Neuron (in vitro differentiated cells): Measurements from ENCODE around the gene MARK4.
"Not testable (repeated sequence)": the region's sequence is repeated elsewhere in the genome, so short reads cannot be mapped to it uniquely, and the experiment has no call there.

Experiments used
- H2AFZ ChIP-seq: one replicate; pipeline ENCODE4 v1.6.1; 2013; ENCODE audit warnings: low read depth, mild to moderate bottlenecking, inconsistent platforms, low read length, moderate library complexity
- H3K27me3 ChIP-seq: one replicate; pipeline ENCODE4 v1.6.1; 2013; ENCODE audit warnings: low read length; ENCODE audit not compliant: insufficient read depth
- H3K36me3 ChIP-seq: one replicate; pipeline ENCODE4 v1.6.1; 2013; ENCODE audit warnings: low read length; ENCODE audit not compliant: insufficient read depth
- H3K4me1 ChIP-seq: one replicate; pipeline ENCODE4 v1.6.1; 2013; ENCODE audit warnings: low read length; ENCODE audit not compliant: insufficient read depth
- H3K4me3 ChIP-seq: 2 replicates; pipeline ENCODE4 v1.5.1; 2013; ENCODE audit warnings: mild to moderate bottlenecking, low read length, moderate library complexity
- H3K9me3 ChIP-seq: one replicate; pipeline ENCODE4 v1.6.1; 2013; ENCODE audit warnings: low read length

MARK4 gene

DNA sequence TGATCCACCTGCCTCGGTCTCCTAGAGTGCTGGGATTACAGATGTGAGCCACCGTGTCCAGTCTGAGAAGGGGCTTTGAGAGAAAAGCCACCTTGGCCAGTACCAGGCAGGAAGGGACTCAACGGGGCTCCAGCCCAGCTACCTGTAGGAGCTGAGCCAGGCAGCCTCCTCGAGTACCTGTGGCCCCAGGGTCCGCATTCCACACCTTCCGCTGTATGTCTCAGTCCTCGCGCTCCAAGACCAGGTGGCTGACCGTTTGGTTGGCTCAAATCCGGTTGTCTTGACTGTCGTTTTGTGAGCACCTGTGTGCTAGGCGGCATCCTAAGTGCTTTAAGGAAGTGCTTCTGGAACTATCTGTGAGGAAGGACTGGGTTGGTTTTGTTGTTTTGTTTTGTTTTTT is 16.2 kb downstream of the MARK4 start:
- H3K9me3 ChIP-seq, result no peaks in the 10 kb centered on the region
- H3K36me3 ChIP-seq, result peaks cover 45% of the 10 kb centered on the region
- no peaks in the 10 kb centered on the region for H3K4me1 ChIP-seq
- no peak overlapping the region for H2AFZ ChIP-seq
- no peaks in the 10 kb centered on the region for H3K27me3 ChIP-seq
- no peak overlapping the region for H3K4me3 ChIP-seq

DNA sequence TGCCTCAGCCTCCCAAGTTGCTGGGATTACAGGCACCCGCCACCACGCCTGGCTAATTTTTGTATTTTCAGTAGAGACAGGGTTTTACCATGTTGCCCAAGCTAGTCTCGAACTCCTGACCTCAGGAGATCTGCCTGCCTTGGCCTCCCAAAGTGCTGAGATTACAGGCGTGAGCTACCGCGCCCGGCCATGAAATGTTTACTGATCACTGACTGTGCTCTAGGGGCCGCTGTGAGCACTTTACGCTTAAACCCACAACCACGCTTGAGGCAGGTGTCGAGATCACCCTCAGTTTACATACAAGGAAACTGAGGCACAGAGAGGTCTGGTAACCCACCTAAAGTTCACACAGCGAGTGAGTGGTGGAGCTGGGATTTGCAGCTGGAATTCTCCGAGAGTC is 18.9 kb downstream of the MARK4 start:
- H3K4me1 ChIP-seq, H3K4me3 ChIP-seq, H3K27me3 ChIP-seq, H3K9me3 ChIP-seq, H2AFZ ChIP-seq: not testable (repeated sequence)
- peaks cover 55% of the 10 kb centered on the region for H3K36me3 ChIP-seq

DNA sequence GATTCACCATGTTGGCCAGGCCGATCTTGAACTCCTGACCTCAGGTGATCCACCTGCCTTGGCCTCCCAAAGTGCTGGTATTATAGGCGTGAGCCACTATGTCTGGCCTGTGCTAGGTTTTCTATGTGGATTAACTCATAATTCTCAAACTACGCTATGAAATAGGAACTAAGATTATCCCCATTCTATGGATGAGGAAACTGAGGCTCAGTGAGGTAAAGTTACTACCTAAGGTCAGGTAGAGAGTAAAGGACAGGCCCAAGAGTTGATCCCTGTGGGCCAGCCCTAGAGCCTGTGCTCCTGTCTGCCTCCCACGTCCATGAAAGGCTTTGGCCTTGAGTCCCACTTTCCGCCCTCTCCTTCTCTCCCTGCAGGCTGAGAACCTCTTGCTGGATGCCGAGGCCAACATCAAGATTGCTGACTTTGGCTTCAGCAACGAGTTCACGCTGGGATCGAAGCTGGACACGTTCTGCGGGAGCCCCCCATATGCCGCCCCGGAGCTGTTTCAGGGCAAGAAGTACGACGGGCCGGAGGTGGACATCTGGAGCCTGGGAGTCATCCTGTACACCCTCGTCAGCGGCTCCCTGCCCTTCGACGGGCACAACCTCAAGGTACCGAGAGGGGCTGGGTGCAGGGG is 20.1 kb downstream of the MARK4 start:
- H3K36me3 ChIP-seq, result peaks cover 53% of the 10 kb centered on the region

DNA sequence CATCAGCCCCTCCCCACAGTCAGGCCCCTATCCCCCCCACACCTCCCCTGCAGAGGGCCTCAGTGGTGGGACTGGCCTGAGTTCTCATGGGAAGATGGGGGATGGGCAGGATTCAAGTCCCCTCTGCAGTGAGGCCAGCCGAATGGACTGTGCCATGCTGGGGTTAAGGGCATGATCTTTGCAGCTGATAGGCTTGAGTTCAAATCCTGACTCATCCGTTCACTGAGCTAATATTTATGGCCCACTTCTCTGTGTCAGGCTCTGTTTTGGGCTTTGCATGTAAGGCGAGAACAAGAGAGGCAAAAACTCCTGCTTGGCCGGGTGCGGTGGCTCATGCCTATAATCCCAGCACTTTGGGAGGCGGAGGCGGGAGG is 20.7 kb downstream of the MARK4 start:
- Histone ChIP-seq H3K4me1 (no peaks in the 10 kb centered on the region), H3K27me3 (no peaks in the 10 kb centered on the region), H3K4me3 (no peak overlapping the region), H2AFZ (no peak overlapping the region), H3K36me3 (peaks cover 53% of the 10 kb centered on the region), H3K9me3 (no peaks in the 10 kb centered on the region)

More for the DNA sequence above, 20.1 kb downstream of the MARK4 start:
- Histone ChIP-seq H3K4me3 (no peak overlapping the region), H3K9me3 (no peaks in the 10 kb centered on the region), H2AFZ (no peak overlapping the region), H3K27me3 (no peaks in the 10 kb centered on the region), H3K4me1 (no peaks in the 10 kb centered on the region)

DNA sequence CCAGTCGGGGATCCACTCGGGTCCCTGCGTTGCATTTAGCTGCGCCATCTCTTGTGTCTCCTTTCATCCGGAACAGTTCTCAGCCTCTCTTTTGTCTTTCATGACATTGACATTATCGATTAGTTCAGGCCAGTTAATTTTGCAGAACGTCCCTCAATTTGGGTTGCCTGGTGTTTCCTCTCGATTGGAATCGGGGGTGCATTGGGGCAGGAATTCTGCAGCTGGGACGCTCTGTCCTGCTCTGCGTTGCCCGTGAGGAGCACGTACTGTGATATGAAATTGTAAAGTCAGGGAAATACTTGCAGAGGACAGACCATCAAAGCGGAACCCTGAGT is 22.4 kb downstream of the MARK4 start:
- no peak overlapping the region for H2AFZ ChIP-seq
- peaks cover 56% of the 10 kb centered on the region for H3K36me3 ChIP-seq
- no peaks in the 10 kb centered on the region for H3K27me3 ChIP-seq
- no peak overlapping the region for H3K4me3 ChIP-seq
- H3K9me3 ChIP-seq, result no peaks in the 10 kb centered on the region
- no peaks in the 10 kb centered on the region for H3K4me1 ChIP-seq

DNA sequence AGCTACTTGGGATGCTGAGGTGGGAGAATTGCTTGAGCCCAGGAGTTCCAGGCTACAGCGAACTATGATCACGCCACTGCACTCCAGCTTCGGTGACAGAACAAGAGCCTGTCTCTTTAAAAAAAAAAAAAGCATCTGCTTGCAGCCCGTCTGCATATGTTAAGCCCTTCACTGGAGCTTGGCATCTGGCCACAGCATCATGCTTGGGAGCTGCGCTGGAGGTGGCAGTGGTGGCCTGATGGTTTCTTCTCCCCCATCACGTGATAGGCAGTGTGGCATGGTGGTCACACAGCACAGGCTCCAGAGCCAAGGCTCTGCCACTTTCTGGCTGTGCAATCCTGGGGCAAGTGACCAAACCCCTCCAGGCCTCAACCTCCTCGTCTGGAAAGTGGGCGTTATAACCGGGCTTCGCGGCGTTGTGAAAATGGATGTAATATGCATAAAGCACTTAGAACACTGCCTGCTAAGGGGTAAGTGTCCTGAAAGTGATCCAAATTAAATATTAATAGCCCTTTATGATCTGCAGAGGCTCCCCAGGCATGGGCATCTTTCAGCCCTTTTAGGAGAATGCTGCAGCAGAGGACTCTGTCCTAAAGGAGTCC is 24.4 kb downstream of the MARK4 start:
- no peaks in the 10 kb centered on the region for H3K27me3 ChIP-seq
- H3K4me3 ChIP-seq, result no peak overlapping the region
- H3K36me3 ChIP-seq, result peaks cover 60% of the 10 kb centered on the region
- no peaks in the 10 kb centered on the region for H3K4me1 ChIP-seq
- no peaks in the 10 kb centered on the region for H3K9me3 ChIP-seq
- no peak overlapping the region for H2AFZ ChIP-seq

DNA sequence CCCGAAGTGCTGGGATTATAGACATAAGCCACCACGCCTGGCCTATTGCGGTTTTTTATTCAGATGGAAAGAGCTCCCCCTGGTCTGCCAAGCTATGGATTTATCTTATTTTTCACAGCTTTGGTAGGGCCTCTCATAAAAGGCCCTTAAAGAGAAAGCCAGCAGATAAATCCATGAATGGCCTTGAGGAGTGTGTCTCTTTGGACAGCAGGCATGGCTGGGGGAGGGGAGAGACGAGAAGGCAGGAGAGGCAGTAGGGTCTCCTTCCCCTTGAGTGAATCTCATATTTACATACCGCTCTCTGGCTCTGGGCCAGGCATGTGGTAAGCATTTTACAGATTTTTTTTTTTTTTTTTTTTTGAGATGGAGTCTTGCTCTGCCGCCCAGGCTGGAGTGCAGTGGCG is 25.2 kb downstream of the MARK4 start:
- no peaks in the 10 kb centered on the region for H3K4me1 ChIP-seq
- H3K4me3 ChIP-seq, result no peak overlapping the region
- H3K9me3 ChIP-seq, result no peaks in the 10 kb centered on the region
- no peaks in the 10 kb centered on the region for H3K27me3 ChIP-seq
- H3K36me3 ChIP-seq, result peaks cover 59% of the 10 kb centered on the region
- no peak overlapping the region for H2AFZ ChIP-seq

DNA sequence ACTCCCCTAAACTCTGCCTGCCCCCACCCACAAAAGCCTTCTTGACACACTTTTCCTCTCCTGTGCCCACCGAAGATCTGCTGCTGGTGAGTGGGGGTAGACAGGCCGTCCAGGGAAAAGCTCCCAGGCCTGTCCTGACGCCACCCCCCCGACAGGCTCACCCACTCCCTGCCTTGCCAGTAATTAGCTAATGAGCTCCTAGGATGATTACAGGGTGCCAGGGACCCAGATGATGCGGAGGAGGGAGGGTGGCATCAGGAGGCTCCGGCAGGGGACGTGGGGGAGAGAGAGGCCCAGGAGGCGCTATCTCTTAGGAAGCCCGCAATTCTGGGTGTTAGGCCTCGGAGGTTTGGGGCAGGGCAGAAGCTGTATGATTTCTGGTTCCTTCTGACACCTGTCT is 27.0 kb downstream of the MARK4 start:
- H2AFZ ChIP-seq, result no peak overlapping the region
- peaks cover 58% of the 10 kb centered on the region for H3K36me3 ChIP-seq
- no peak overlapping the region for H3K4me3 ChIP-seq
- peaks cover 2% of the 10 kb centered on the region for H3K9me3 ChIP-seq
- no peaks in the 10 kb centered on the region for H3K27me3 ChIP-seq
- H3K4me1 ChIP-seq, result no peaks in the 10 kb centered on the region

DNA sequence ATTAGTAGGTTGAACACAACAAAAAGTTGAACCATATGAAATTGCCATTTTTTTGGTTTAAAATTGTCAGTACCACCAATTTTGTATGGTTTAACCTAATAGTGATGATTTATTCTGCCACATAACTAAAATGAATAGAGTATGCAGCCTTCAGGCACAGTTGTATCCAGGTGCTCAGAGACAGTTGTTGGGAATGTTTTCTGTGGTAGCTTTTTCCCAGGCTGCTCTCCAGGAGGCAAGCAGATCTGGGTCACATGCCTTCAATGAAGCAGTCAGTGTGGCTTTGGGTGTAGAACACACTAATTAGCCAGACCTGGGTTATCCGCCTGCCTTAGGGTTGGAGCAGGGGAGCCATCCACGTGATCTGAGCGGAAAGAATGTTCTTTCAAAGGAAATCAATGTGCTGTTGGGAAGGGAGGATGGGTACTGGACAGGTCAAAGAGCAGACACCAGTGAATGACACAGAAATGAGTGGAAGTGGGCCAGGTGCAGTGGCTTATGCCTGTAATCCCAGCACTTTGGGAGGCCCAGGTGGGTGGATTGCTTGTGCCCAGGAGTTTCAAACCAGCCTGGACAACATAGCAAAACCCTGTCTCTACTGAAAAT is 28.6 kb downstream of the MARK4 start:
- Histone ChIP-seq H3K9me3 (peaks cover 7% of the 10 kb centered on the region), H3K36me3 (peaks cover 56% of the 10 kb centered on the region), H3K4me3 (no peak overlapping the region), H3K4me1 (no peaks in the 10 kb centered on the region), H3K27me3 (no peaks in the 10 kb centered on the region), H2AFZ (no peak overlapping the region)

DNA sequence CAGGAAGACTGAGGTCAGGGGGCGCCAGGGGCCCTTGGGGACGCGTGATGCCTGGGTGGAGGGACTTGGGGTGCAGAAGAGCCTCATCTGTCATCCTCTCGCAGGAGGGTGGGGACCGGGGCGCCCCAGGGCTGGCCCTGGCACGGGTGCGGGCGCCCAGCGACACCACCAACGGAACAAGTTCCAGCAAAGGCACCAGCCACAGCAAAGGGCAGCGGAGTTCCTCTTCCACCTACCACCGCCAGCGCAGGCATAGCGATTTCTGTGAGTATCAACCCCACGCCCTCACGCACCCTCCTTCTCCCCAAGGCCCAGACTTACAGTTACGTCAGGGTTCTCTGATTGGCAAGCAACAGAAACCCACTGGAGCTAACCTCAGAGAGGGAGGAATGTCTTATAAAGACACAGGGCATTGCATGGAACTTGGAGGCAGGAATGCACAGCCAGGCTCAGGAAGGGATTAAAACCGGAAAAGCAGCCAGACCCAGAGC is 29.4 kb downstream of the MARK4 start:
- Histone ChIP-seq H3K4me1 (no peaks in the 10 kb centered on the region), H3K27me3 (no peaks in the 10 kb centered on the region), H3K4me3 (no peak overlapping the region), H3K36me3 (peaks cover 57% of the 10 kb centered on the region), H2AFZ (no peak overlapping the region), H3K9me3 (peaks cover 7% of the 10 kb centered on the region)

DNA sequence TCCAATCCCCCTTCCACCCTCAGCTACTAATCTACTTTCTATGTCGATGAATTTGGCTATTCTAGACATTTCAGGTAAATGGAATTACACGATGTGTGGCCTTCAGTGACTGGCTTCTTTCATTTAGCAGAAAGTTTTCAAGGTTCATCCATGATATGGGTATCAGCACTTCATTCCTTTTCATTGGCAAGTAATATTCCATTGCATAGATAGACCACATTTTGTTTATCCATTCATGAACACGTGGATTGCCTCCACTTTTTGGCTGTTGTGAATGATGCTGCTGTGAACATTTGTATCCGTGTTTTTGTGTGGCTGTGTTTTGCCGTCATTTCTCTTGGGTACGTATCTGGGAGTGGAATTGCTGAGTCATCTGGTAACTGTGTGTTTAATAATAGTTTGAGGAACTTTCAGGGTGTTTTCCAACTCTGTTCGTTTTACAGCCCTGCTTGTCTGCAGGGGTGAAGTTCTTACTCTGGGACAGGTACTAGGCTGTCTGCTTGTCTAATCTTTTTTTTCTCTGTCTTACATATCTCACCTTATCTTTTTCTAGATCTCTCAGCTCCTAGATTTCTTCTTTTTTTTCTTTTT is 32.5 kb downstream of the MARK4 start:
- no peak overlapping the region for H2AFZ ChIP-seq
- H3K36me3 ChIP-seq, result peaks cover 49% of the 10 kb centered on the region
- no peaks in the 10 kb centered on the region for H3K27me3 ChIP-seq
- peaks cover 7% of the 10 kb centered on the region for H3K9me3 ChIP-seq
- H3K4me1 ChIP-seq, result no peaks in the 10 kb centered on the region
- no peak overlapping the region for H3K4me3 ChIP-seq

DNA sequence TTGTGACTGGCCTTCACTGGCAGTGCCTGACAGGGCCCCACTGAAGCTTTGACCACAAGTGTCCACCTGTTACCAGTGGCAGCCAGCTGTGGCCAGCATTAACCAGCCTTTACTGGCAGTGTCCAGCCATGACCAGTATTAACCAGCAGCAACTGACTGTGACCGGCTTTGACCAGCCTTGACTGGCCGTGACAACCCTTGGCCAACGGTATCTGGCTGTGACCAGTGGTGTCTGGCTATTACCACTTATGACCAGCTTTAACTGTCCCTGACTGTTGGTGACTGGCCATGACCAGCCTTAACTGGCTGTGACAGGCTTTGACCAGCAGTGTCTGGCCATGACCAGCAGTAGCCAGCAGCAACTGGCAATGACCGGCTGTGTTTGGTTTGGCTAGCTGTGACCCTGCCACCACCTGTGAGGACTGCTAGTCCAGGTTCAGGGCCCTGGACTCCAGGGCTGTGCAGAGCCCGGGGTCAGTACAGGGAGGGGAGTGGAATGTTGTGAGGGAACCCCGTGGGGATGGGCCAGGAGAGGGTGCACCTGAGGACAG is 39.4 kb downstream of the MARK4 start:
- no peaks in the 10 kb centered on the region for H3K4me1 ChIP-seq
- H3K9me3 ChIP-seq, result peaks cover 29% of the 10 kb centered on the region
- peaks cover 56% of the 10 kb centered on the region for H3K36me3 ChIP-seq
- no peaks in the 10 kb centered on the region for H3K27me3 ChIP-seq
- H3K4me3 ChIP-seq, result no peak overlapping the region
- no peak overlapping the region for H2AFZ ChIP-seq

DNA sequence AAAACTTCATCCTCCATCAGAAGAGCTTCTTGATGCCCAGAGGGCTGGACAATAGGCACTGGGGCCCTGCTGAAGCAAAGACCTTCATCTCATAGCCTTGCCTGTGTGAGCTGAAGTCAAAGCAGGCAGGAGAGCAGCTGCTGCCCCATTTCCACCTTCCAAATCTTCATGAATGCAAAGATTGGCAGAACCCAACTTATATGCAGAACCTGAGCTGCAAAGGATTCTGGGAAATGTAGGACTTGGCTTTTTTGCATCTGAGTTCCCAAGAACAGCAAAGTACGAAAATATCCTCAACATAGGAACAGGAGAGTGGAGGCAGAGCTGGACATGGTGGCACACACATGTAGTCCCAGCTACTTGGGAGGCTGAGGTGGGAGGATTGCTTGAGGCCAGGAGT is 40.8 kb downstream of the MARK4 start:
- no peaks in the 10 kb centered on the region for H3K4me1 ChIP-seq
- H3K36me3 ChIP-seq, result peaks cover 62% of the 10 kb centered on the region
- H2AFZ ChIP-seq, result no peak overlapping the region
- H3K4me3 ChIP-seq, result no peak overlapping the region
- H3K27me3 ChIP-seq, result no peaks in the 10 kb centered on the region
- H3K9me3 ChIP-seq, result peaks cover 33% of the 10 kb centered on the region
